Stimulated activated CD8-positive, alpha-beta memory T cell treated with anti-CD3 and anti-CD28 coated beads, Interleukin-15, amount 100 ng/mL, for 48 hours (primary cell): ENCODE data around the gene SEMG1.

Experiments
- DNase-seq, 2 donors: peaks; one replicate each; pipeline ENCODE4 v3.0.0-alpha.2; 2020; ENCODE audit warnings: low read depth in 2 of 2

SEMG1 gene

GRCh38 chr20:45206725-45207124 lies at the start of gene SEMG1:
Gene SEMG1 (plus strand): TSS chr20:45207033. CDS start chr20:45207054, 21 bp downstream.
- DNase-seq: no peak

GRCh38 chr20:45157962-45158361 lies 48.9 kb upstream of the SEMG1 start:
- DNase-seq: no peak

- DNase-seq: no peak
Measured at GRCh38 chr20:45163083-45163803, 43.6 kb upstream of the SEMG1 start.

GRCh38 chr20:45164906-45165305 lies 41.9 kb upstream of the SEMG1 start:
- no peak for DNase-seq

- DNase-seq: no peak
Measured at GRCh38 chr20:45173522-45173921, 33.3 kb upstream of the SEMG1 start.

GRCh38 chr20:45174434-45175364 lies 32.1 kb upstream of the SEMG1 start, which contains the start of gene PI3:
Gene PI3 (plus strand): TSS chr20:45174902. CDS start chr20:45174923, 21 bp downstream.
- DNase-seq: no peak

GRCh38 chr20:45176526-45177267 lies 30.1 kb upstream of the SEMG1 start:
- DNase-seq: no peak

- DNase-seq: no peak
Measured at GRCh38 chr20:45179166-45179565, 27.7 kb upstream of the SEMG1 start.

GRCh38 chr20:45181639-45182038 lies 25.2 kb upstream of the SEMG1 start:
- no peak for DNase-seq

GRCh38 chr20:45183084-45183483 lies 23.7 kb upstream of the SEMG1 start:
- DNase-seq: no peak

- no peak for DNase-seq
Measured at GRCh38 chr20:45187693-45188092, 19.1 kb upstream of the SEMG1 start.

GRCh38 chr20:45189067-45189609 lies 17.7 kb upstream of the SEMG1 start:
- no peak for DNase-seq

- DNase-seq: no peak
Measured at GRCh38 chr20:45189861-45190260, 17.0 kb upstream of the SEMG1 start.

- DNase-seq: no peak
Measured at GRCh38 chr20:45191926-45192325, 14.9 kb upstream of the SEMG1 start.

GRCh38 chr20:45193331-45193730 lies 13.5 kb upstream of the SEMG1 start:
- DNase-seq: no peak

- no peak for DNase-seq
Measured at GRCh38 chr20:45209924-45210323, 3.1 kb downstream of the SEMG1 start.

GRCh38 chr20:45211569-45212474 lies 5.0 kb downstream of the SEMG1 start:
- no peak for DNase-seq

GRCh38 chr20:45212836-45213235 lies 6.0 kb downstream of the SEMG1 start:
- no peak for DNase-seq

- DNase-seq: no peak
Measured at GRCh38 chr20:45218124-45218523, 11.3 kb downstream of the SEMG1 start.

- DNase-seq: no peak
Measured at GRCh38 chr20:45218636-45219035, 11.8 kb downstream of the SEMG1 start.

GRCh38 chr20:45221076-45221475 lies 14.2 kb downstream of the SEMG1 start, which contains the start of gene SEMG2:
Gene SEMG2 (plus strand): TSS chr20:45221373. CDS start chr20:45221390, 17 bp downstream.
- no peak for DNase-seq
